HCT116 (cell line): Measurements from ENCODE around the gene SERHL2. TPM values are rescaled to one million over a fixed set of nuclear protein-coding genes. Genes with fewer than 3 reads are reported as not detected.
A peak's percentile ranks its signal among the peaks of the same experiment; 100 is the strongest.

Experiments used
- ATAC-seq: fragments of 200-7000 bp; cut with Tn5 transposase; 2 replicates; pipeline ENCODE4 v1.9.1; 2020; ENCODE audit warnings: mild to moderate bottlenecking, moderate library complexity
- BruUV-seq: library from RNA; stranded (reverse); fragments of 400-500 nt; replicated peaks from 2 replicates; lab custom pipeline; 2021; lab: Mats Ljungman, UMichigan
- CTCF ChIA-PET: fragments of 300-600 bp; sonication (Branson Sonifier 250); formaldehyde crosslinking; loops from one replicate; lab custom pipeline; 2021; ENCODE audit warnings: antibody characterized with exemption; lab: Charles Lee
- POLR2A ChIA-PET: fragments of 300-600, 350-600 bp; sonication (Branson Sonifier 250); formaldehyde crosslinking; loops from one replicate; lab custom pipeline; 2021; ENCODE audit warnings: antibody characterized with exemption; lab: Charles Lee
- RAD21 ChIA-PET, 2 experiments: fragments of 300-600 bp; sonication (Branson Sonifier 250); formaldehyde crosslinking; loops; one replicate each; lab custom pipeline; 2023; ENCODE audit warnings: low total read pairs in 2 of 2; ENCODE audit not compliant: uncharacterized antibody in 2 of 2, unreplicated experiment in 2 of 2, low non-redundant PET in 1 of 2; lab: Charles Lee
- DNase-seq: peaks from one replicate; pipeline ENCODE4 v3.0.0-alpha.2; 2010; ENCODE audit warnings: low read depth, low spot score
- H2AFZ ChIP-seq: fragments of 200-600 bp; shearing (Covaris generic), sonication (generic); 2 replicates; pipeline ENCODE4 v1.6.1; 2017; ENCODE audit warnings: low read depth, mixed run types, mixed read lengths, antibody characterized with exemption, low read length; ENCODE audit not compliant: poor library complexity, severe bottlenecking
- H3K27ac ChIP-seq: 2 replicates; pipeline ENCODE4 v1.5.1; 2012; ENCODE audit warnings: low read depth, low read length
- H3K27me3 ChIP-seq: fragments of 200-600 bp; sonication (generic); 2 replicates; pipeline ENCODE4 v1.6.1; 2016; ENCODE audit warnings: mixed run types, low read length, mixed read lengths; ENCODE audit not compliant: insufficient read depth
- H3K36me3 ChIP-seq, 2 experiments: fragments of 200-500 bp in 1 of 2; fragments of 200-600 bp in 1 of 2; sonication (Bioruptor generic) in 1 of 2; sonication (generic) in 1 of 2; 2 replicates each; pipeline versions ENCODE4 v1.5.1 to v1.6.1; 2014 to 2016; ENCODE audit warnings: low read length in 2 of 2, inconsistent platforms in 1 of 2, mixed read lengths in 1 of 2, mixed run types in 1 of 2; ENCODE audit not compliant: insufficient read depth in 2 of 2, control insufficient read depth in 1 of 2
- H3K4me1 ChIP-seq, 2 experiments: fragments of 200-600 bp in 1 of 2; sonication (generic) in 1 of 2; 2 replicates each; pipeline versions ENCODE4 v1.5.1 to v1.6.1; 2012 to 2017; ENCODE audit warnings: low read length in 2 of 2, inconsistent platforms in 1 of 2, mild to moderate bottlenecking in 1 of 2, mixed read lengths in 1 of 2, mixed run types in 1 of 2, moderate library complexity in 1 of 2; ENCODE audit not compliant: insufficient read depth in 2 of 2, control insufficient read depth in 1 of 2
- H3K4me2 ChIP-seq: fragments of 200-600 bp; sonication (generic); 2 replicates; pipeline ENCODE4 v1.6.1; 2017; ENCODE audit warnings: mixed run types, low read length, mixed read lengths
- H3K4me3 ChIP-seq, 2 experiments: fragments of 200-600 bp in 1 of 2; sonication (generic) in 1 of 2; replicated peaks in 1 of 2; 2 replicates each; pipeline ENCODE4 v1.5.1; 2011 to 2016; ENCODE audit warnings: low read length in 2 of 2, control low read depth in 1 of 2, low read depth in 1 of 2, mild to moderate bottlenecking in 1 of 2, mixed read lengths in 1 of 2, mixed run types in 1 of 2
- H3K79me2 ChIP-seq: fragments of 200-600 bp; sonication (generic); 2 replicates; pipeline ENCODE4 v1.6.1; 2017; ENCODE audit warnings: mild to moderate bottlenecking, mixed run types, low read length, moderate library complexity, mixed read lengths; ENCODE audit not compliant: insufficient read depth
- H3K9ac ChIP-seq: fragments of 200-600 bp; sonication (generic); 2 replicates; pipeline ENCODE4 v1.6.1; 2016; ENCODE audit warnings: low read length, mixed read lengths
- H3K9me2 ChIP-seq: fragments of 200-600 bp; sonication (generic), shearing (Covaris generic); 2 replicates; pipeline ENCODE4 v1.6.1; 2017; ENCODE audit warnings: mixed run types, mild to moderate bottlenecking, moderate library complexity; ENCODE audit not compliant: insufficient read depth
- H3K9me3 ChIP-seq, 2 experiments: fragments of 200-500 bp in 1 of 2; fragments of 200-600 bp in 1 of 2; sonication (Bioruptor generic) in 1 of 2; sonication (generic) in 1 of 2; 2 replicates each; pipeline ENCODE4 v1.6.1; 2014 to 2017; ENCODE audit warnings: low read length in 2 of 2, mixed read lengths in 2 of 2, inconsistent platforms in 1 of 2, low read depth in 1 of 2, mild to moderate bottlenecking in 1 of 2, mixed run types in 1 of 2, moderate library complexity in 1 of 2; ENCODE audit not compliant: control insufficient read depth in 1 of 2, insufficient read depth in 1 of 2
- H4K20me1 ChIP-seq: fragments of 200-600 bp; sonication (generic), shearing (Covaris generic); 2 replicates; pipeline ENCODE4 v1.6.1; 2017; ENCODE audit warnings: mixed run types, mild to moderate bottlenecking, moderate library complexity; ENCODE audit not compliant: insufficient read depth
- CTCF ChIP-seq, 3 experiments: fragments of 200-600 bp in 1 of 3; sonication (generic) in 1 of 3; IDR thresholded peaks in 2 of 3; conservative IDR thresholded peaks in 1 of 3; 2 replicates each; pipeline ENCODE4 v1.5.1; 2012 to 2017; ENCODE audit warnings: low read depth in 2 of 3, low read length in 2 of 3, antibody characterized with exemption in 1 of 3, borderline replicate concordance in 1 of 3, control low read depth in 1 of 3, mild to moderate bottlenecking in 1 of 3, mixed read lengths in 1 of 3, mixed run types in 1 of 3, moderate library complexity in 1 of 3; ENCODE audit not compliant: insufficient read depth in 1 of 3
- EZH2 ChIP-seq: fragments of 200-600 bp; sonication (generic); IDR thresholded peaks from 2 replicates; pipeline ENCODE4 v1.6.1; 2017; ENCODE audit warnings: antibody characterized with exemption, mixed run types
- EZH2phosphoT487 ChIP-seq: fragments of 200-600 bp; IDR thresholded peaks from 2 replicates; pipeline ENCODE4 v1.6.1; 2018; ENCODE audit warnings: antibody characterized with exemption, borderline replicate concordance
- POLR2AphosphoS5 ChIP-seq: IDR thresholded peaks from 2 replicates; pipeline ENCODE4 v1.6.1; 2011; ENCODE audit warnings: mild to moderate bottlenecking, low read depth, low read length, moderate library complexity
- REST ChIP-seq: IDR thresholded peaks from 2 replicates; pipeline ENCODE4 v1.6.1; 2012; ENCODE audit warnings: low read depth
- SP1 ChIP-seq: IDR thresholded peaks from 2 replicates; pipeline ENCODE4 v1.6.1; 2012; ENCODE audit warnings: low read depth
- intact Hi-C: fragments of 100-400 bp; cut with micrococcal nuclease; formaldehyde crosslinking; loops from 2 replicates; pipeline ENCODE4 v1.10.0; 2022
- total RNA-seq: library from RNA; stranded (reverse); gene quantifications from one replicate; pipeline ENCODE4 v1.2.1, GENCODE V29; 2021; ENCODE audit not compliant: unreplicated experiment

SERHL2 gene
- total RNA-seq, 1 experiment from 2014 or later: not detected

- H3K9ac ChIP-seq: no peak overlapping the region
- RAD21 ChIA-PET: no interaction called here
- no peaks in the 10 kb centered on the region for H3K9me3 ChIP-seq
- DNase-seq: no peak
- POLR2A ChIA-PET: interaction anchor here (1.3 kb wide), 1 partner anchor 30 kb away, joined by 4 read pairs; the partner anchor contains the start of gene POLDIP3
- no peak overlapping the region for H3K27ac ChIP-seq
- no peaks in the 10 kb centered on the region for H3K27me3 ChIP-seq
- no peak overlapping the region for H3K4me2 ChIP-seq
- peaks cover 3 to 10% of the 10 kb centered on the region in 2 experiments for H3K4me1 ChIP-seq
- H2AFZ ChIP-seq: no peak overlapping the region
- CTCF ChIA-PET: no interaction called here
- H4K20me1 ChIP-seq: no peaks in the 10 kb centered on the region
- peaks cover 32% of the 10 kb centered on the region for H3K79me2 ChIP-seq
- TF ChIP-seq EZH2phosphoT487 (no peak), CTCF (IDR thresholded peaks at IDR 0.05 in 2 of 3, conservative IDR thresholded peaks at IDR 0.05 in 1 of 3; ENCODE audit: borderline replicate concordance in 1 of 3, insufficient read depth in 1 of 3, low read depth in 2 of 3, low read length in 2 of 3) (0 out of 6 replicates have a peak, but pooled peaks of 1 of the 3 experiments have one; percentile 12)
- H3K9me2 ChIP-seq: no peaks in the 10 kb centered on the region
- no TSS peak for BruUV-seq
- H3K36me3 ChIP-seq: peaks cover 33 to 51% of the 10 kb centered on the region in 2 experiments; a peak in 3 of 4 replicates
- ATAC-seq: no peak
- H3K4me3 ChIP-seq: no peak overlapping the region
- intact Hi-C loops: no loop called here
These were observed 30.7 kb downstream of the SERHL2 start for GRCh38 chr22:42584364-42584940.

- Histone ChIP-seq H3K36me3 (peaks cover 36 to 47% of the 10 kb centered on the region in 2 experiments; a peak in 3 of 4 replicates), H4K20me1 (no peaks in the 10 kb centered on the region)
- no peak for DNase-seq
- RAD21 ChIA-PET: interaction anchor here in 1 of 2 experiments (0.7 kb wide), 1 partner anchor 65 kb away, joined by 5 read pairs; no protein-coding TSS in a partner anchor
- TF ChIP-seq REST (no peak), EZH2 (no peak), POLR2AphosphoS5 (no peak), SP1 (no peak)
- TF ChIP-seq, all 23 proteins: peak for 0
- H3K4me3 ChIP-seq: no peak overlapping the region
- ChIA-PET POLR2A (interaction anchor here (1.3 kb wide), 1 partner anchor 30 kb away, joined by 4 read pairs; the partner anchor contains the start of gene POLDIP3), CTCF (no interaction called here)
- no TSS peak for BruUV-seq
- H3K27me3 ChIP-seq: no peaks in the 10 kb centered on the region
- H3K9me2 ChIP-seq: no peaks in the 10 kb centered on the region
- peaks cover 3 to 10% of the 10 kb centered on the region in 2 experiments for H3K4me1 ChIP-seq
- no peaks in the 10 kb centered on the region for H3K9me3 ChIP-seq
- H3K79me2 ChIP-seq: peaks cover 28% of the 10 kb centered on the region
- H2AFZ ChIP-seq: no peak overlapping the region
- no peak for ATAC-seq
- no peak overlapping the region for H3K27ac ChIP-seq
- H3K9ac ChIP-seq: no peak overlapping the region
- H3K4me2 ChIP-seq: no peak overlapping the region
- intact Hi-C loops: no loop called here
These were observed 31.3 kb downstream of the SERHL2 start for GRCh38 chr22:42585096-42585495.
